ENCODE results near the gene AFAP1. TPM values are rescaled to one million over a fixed set of nuclear protein-coding genes. Genes with fewer than 3 reads are reported as not detected.
A peak's percentile ranks its signal among the peaks of the same experiment; 100 is the strongest.

The AFAP1 gene
- total RNA-seq, 2 donors from 2014 or later: 18.2 to 22.5 TPM

DNA sequence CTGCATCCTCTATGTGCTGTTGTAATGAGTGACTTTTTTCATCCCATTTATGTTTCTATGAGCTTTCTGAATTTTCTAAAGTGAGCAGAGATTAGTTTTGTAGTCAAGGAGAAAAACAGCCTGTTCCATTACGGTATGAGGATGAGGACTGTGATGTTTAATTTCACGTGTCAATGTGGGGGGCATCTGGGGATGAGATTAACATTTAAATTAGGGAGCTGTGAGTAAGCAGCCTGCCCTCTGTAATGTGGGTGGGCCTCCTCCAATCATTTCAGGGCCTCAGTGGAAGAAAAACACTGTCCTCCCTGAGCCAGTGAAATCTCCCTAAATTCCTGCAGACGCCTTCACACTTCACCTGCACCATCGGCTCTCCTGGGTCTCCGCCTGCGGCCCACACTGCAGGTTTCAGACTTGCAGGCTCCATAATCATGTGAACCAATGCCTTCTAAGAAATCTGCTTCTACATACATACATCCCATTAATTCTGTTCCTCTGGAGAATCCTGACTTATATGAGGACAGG lies 121.7 kb downstream of the AFAP1 start:
- H3K4me3 ChIP-seq (ENCODE audit: low read length): no peak overlapping the region
- H3K36me3 ChIP-seq (ENCODE audit: control insufficient read depth, insufficient read depth, low read length): peaks cover 66% of the 10 kb centered on the region
- TF ChIP-seq, protein P1, sequence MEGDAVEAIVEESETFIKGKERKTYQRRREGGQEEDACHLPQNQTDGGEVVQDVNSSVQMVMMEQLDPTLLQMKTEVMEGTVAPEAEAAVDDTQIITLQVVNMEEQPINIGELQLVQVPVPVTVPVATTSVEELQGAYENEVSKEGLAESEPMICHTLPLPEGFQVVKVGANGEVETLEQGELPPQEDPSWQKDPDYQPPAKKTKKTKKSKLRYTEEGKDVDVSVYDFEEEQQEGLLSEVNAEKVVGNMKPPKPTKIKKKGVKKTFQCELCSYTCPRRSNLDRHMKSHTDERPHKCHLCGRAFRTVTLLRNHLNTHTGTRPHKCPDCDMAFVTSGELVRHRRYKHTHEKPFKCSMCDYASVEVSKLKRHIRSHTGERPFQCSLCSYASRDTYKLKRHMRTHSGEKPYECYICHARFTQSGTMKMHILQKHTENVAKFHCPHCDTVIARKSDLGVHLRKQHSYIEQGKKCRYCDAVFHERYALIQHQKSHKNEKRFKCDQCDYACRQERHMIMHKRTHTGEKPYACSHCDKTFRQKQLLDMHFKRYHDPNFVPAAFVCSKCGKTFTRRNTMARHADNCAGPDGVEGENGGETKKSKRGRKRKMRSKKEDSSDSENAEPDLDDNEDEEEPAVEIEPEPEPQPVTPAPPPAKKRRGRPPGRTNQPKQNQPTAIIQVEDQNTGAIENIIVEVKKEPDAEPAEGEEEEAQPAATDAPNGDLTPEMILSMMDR (conservative IDR thresholded peaks at IDR 0.05): no peak
- no peaks in the 10 kb centered on the region for H3K9me3 ChIP-seq (ENCODE audit: control insufficient read depth, low read length)
- WGBS, 2 experiments (ENCODE audit: insufficient coverage in 1 of 2, insufficient read length in 1 of 2): 95% methylated on average over 5 to 6 of the region's 6 CpGs
- no peak overlapping the region for H3K9ac ChIP-seq (ENCODE audit: extremely low read depth, low read length, poor library complexity, severe bottlenecking)
- no peak overlapping the region for H3K4me3 Mint-ChIP-seq
- no peaks in the 10 kb centered on the region for H3K9me3 Mint-ChIP-seq
- H3K4me1 Mint-ChIP-seq: peaks cover 7% of the 10 kb centered on the region
- H3K27ac ChIP-seq (ENCODE audit: low read depth, low read length): peak overlapping the region; percentile 62
- H3K27me3 ChIP-seq (ENCODE audit: control insufficient read depth, insufficient read depth, low read length, poor library complexity, severe bottlenecking): no peaks in the 10 kb centered on the region
- H3K27me3 Mint-ChIP-seq (ENCODE audit: insufficient read depth): no peaks in the 10 kb centered on the region
- peaks cover 36% of the 10 kb centered on the region for H3K36me3 Mint-ChIP-seq (ENCODE audit: low read depth)
- no peak for DNase-seq
- H3K4me1 ChIP-seq (ENCODE audit: control insufficient read depth, insufficient read depth, low read length): no peaks in the 10 kb centered on the region
- no peak overlapping the region for H3K27ac Mint-ChIP-seq

DNA sequence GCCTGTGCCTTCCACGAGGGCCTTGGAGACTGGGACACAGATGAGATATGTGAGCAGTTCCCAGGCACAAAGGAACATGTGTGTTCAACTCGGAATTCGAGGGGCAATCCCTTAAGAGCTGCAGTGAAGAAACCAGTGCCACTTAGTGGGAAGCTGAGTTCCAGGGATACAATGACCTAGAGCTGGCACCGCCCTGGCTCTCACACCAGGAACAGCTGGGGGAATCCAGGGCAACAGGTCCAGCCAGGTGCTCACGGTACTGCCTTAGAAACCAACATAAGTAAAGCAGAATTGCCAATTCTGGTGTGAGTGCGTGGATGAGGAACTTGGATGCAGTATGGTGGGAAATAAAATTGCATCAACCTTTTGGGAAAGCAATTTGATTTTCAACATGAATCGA lies 122.9 kb downstream of the AFAP1 start:
- Mint-ChIP-seq H3K36me3 (ENCODE audit: low read depth) (peaks cover 36% of the 10 kb centered on the region), H3K9me3 (no peaks in the 10 kb centered on the region), H3K27me3 (ENCODE audit: insufficient read depth) (no peaks in the 10 kb centered on the region), H3K4me3 (no peak overlapping the region), H3K27ac (no peak overlapping the region), H3K4me1 (peaks cover 2% of the 10 kb centered on the region)
- DNase-seq: no peak
- Histone ChIP-seq H3K9ac (ENCODE audit: extremely low read depth, low read length, poor library complexity, severe bottlenecking) (no peak overlapping the region), H3K4me1 (ENCODE audit: control insufficient read depth, insufficient read depth, low read length) (no peaks in the 10 kb centered on the region), H3K27me3 (ENCODE audit: control insufficient read depth, insufficient read depth, low read length, poor library complexity, severe bottlenecking) (no peaks in the 10 kb centered on the region), H3K27ac (ENCODE audit: low read depth, low read length) (no peak overlapping the region), H3K36me3 (ENCODE audit: control insufficient read depth, insufficient read depth, low read length) (peaks cover 74% of the 10 kb centered on the region), H3K9me3 (ENCODE audit: control insufficient read depth, low read length) (no peaks in the 10 kb centered on the region), H3K4me3 (ENCODE audit: low read length) (no peak overlapping the region)
- TF ChIP-seq, protein P1 (conservative IDR thresholded peaks at IDR 0.05): no peak
- WGBS, 2 experiments (ENCODE audit: insufficient coverage in 1 of 2, insufficient read length in 1 of 2): 94 to 100% methylated on average over 7 of the region's 7 CpGs

DNA sequence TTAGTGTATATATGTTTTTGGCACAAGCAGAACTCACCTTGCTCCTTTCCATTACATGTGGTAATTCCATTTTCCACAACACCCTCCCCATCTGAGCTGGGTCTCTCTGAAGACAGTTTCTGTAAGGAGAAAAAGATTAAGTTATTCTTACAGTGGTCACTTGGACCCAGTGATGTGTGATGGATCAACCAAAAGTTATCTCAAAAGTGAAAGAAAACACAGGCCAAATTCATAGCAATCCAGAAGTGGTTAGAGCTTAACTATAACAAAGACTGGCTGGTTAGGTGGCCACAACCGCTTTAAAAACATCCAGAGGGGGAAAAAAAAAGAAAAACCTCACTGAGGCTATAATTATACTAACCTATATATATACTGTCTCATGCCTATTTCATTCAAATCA lies 123.7 kb downstream of the AFAP1 start:
- Mint-ChIP-seq H3K9me3 (no peaks in the 10 kb centered on the region), H3K4me3 (no peak overlapping the region), H3K27me3 (ENCODE audit: insufficient read depth) (no peaks in the 10 kb centered on the region), H3K27ac (no peak overlapping the region), H3K4me1 (no peaks in the 10 kb centered on the region), H3K36me3 (ENCODE audit: low read depth) (peaks cover 40% of the 10 kb centered on the region)
- WGBS, 2 experiments (ENCODE audit: insufficient coverage in 1 of 2, insufficient read length in 1 of 2): 100% methylated on average over 1 of the region's 1 CpG; no CpG with 5 or more reads in 1 of the 2 experiments
- peaks cover 67% of the 10 kb centered on the region for H3K36me3 ChIP-seq (ENCODE audit: control insufficient read depth, insufficient read depth, low read length)
- DNase-seq: no peak
- no peaks in the 10 kb centered on the region for H3K27me3 ChIP-seq (ENCODE audit: control insufficient read depth, insufficient read depth, low read length, poor library complexity, severe bottlenecking)
- H3K9me3 ChIP-seq (ENCODE audit: control insufficient read depth, low read length): no peaks in the 10 kb centered on the region
- no peaks in the 10 kb centered on the region for H3K4me1 ChIP-seq (ENCODE audit: control insufficient read depth, insufficient read depth, low read length)
- H3K27ac ChIP-seq (ENCODE audit: low read depth, low read length): peak overlapping the region; percentile 69
- no peak overlapping the region for H3K9ac ChIP-seq (ENCODE audit: extremely low read depth, low read length, poor library complexity, severe bottlenecking)
- TF ChIP-seq, protein P1 (conservative IDR thresholded peaks at IDR 0.05): no peak
- H3K4me3 ChIP-seq (ENCODE audit: low read length): no peak overlapping the region
